NB4 (cell line): ENCODE measurements around the gene OSMR.

Experiments
- DNase-seq: peaks from one replicate; pipeline ENCODE4 v3.0.0; 2010; ENCODE audit warnings: low read depth
- H3K4me3 ChIP-seq: one replicate; pipeline ENCODE4 v1.5.1; 2011; ENCODE audit warnings: mild to moderate bottlenecking, low read depth, low read length, moderate library complexity
- CTCF ChIP-seq: IDR thresholded peaks from one replicate; pipeline ENCODE4 v1.5.1; 2012; ENCODE audit warnings: low read depth, low read length
- MYC ChIP-seq: IDR thresholded peaks from 2 replicates; pipeline ENCODE4 v1.6.1; 2011; ENCODE audit warnings: low read depth, low read length
- POLR2A ChIP-seq: IDR thresholded peaks from 2 replicates; pipeline ENCODE4 v1.6.1; 2011; ENCODE audit warnings: mild to moderate bottlenecking; ENCODE audit not compliant: insufficient read length; ENCODE audit errors: extremely low read depth
- TF ChIP-seq, protein P1 (sequence below): IDR thresholded peaks from 2 replicates; pipeline ENCODE4 v1.6.1; 2011; ENCODE audit warnings: low read depth, low read length

The OSMR gene

GRCh38 chr5:38867032-38867398 is 21.2 kb downstream of the OSMR start:
- TF ChIP-seq POLR2A (no peak), MYC (no peak), CTCF (no peak)
- TF ChIP-seq, protein P1, sequence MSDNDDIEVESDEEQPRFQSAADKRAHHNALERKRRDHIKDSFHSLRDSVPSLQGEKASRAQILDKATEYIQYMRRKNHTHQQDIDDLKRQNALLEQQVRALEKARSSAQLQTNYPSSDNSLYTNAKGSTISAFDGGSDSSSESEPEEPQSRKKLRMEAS: no peak
- no peak overlapping the region for H3K4me3 ChIP-seq
- no peak for DNase-seq

DNA sequence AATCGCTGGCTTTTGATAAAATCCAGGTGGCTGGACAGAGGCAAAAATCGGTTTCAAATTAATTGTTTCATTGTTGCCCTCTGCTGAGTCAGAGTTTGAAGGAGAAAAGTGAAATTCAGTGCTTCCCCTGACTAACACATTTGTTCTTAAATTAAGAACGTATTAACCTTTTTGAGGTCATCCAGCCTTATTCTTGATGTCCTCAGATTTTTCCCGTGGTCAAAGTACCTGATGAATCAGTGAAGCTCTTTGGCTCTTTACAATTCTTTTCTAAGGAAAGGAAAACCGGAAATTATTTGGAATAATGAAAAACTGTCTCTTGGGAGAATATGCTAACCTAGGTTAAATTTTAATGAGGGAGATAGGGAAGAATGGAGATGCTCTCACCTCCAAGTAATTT is 21.6 kb downstream of the OSMR start:
- no peak for DNase-seq
- no peak for TF ChIP-seq POLR2A
- TF ChIP-seq, protein P1: no peak
- no peak for TF ChIP-seq MYC
- no peak for TF ChIP-seq CTCF
- H3K4me3 ChIP-seq: no peak overlapping the region

DNA sequence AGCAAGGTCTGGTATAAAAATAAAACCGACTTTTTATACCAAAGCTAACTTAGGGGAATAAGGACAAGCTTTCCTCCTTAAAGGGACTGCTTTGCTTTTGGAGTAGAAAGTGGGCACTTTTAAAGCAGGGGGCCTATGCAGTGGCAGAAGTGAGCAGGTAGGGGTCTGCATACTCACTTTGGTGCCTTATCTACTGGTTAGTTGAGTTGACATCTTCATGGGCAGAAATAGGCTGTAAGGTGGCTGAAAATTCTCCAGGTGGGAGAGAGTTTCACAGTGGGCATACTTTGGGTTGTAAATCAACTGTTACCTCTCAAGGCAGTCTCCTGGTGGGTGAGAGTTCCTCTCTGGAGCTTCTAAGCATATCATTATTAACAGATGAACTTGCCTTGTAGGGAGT is 24.8 kb downstream of the OSMR start:
- no peak for DNase-seq
- TF ChIP-seq POLR2A (no peak), CTCF (no peak), MYC (no peak)
- TF ChIP-seq, protein P1: no peak
- no peak overlapping the region for H3K4me3 ChIP-seq

GRCh38 chr5:38871058-38871605 is 25.3 kb downstream of the OSMR start:
- TF ChIP-seq CTCF (no peak), MYC (no peak), POLR2A (no peak)
- TF ChIP-seq, protein P1: no peak
- H3K4me3 ChIP-seq: no peak overlapping the region
- DNase-seq: no peak

DNA sequence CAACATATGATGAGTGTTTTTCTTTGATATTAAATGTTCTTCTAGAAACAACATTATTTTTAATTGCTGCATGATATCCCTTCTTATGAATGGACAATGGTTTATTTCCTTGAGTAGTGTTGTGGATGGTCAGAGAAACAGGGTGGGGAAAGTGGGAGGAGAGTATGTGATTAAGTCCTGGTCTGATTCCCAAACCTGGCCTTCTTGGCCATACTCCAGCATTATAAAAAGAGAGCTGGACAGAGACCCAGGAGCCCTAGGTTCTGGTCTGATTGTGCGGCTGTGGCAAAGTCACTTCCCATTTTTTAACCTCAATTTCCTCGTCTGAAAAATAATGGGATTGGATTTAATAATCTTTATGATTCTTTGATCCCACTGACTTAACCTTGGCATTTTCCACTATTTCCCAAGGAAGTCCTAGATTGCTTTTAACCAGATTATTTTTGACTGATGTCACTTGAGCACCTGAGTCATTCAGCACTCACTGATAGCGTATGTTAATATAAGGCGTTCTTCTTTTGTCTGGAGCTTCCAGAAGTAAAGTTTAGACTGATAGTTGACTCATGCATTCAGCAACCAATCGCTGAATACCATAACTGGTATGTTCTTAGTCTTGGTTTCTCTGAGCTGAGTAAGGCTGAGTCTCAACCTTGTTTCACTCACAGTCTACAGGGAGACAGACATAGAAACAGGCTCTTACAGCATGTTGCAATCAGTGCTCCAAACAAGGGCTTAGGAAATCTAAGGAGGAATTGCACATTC is 26.2 kb downstream of the OSMR start:
- DNase-seq: no peak
- no peak overlapping the region for H3K4me3 ChIP-seq
- TF ChIP-seq CTCF: no peak

DNA sequence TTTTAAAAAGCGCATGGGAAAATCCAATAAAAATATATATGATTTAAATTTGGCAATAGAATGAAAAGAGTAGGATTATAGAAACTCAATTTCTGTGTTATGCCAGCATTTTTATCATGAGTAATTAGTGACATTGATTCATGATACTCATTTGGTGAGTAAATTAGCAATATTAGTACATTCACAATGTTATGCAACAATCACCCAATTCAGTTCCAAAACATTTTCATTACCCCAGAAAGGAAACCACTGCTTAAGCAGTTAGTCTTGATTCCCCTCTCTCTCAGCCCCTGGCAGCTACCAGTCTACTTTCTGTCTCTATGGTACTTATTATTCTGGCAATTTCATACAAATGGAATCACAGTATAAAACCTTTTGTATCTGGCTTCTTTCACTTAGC is 27.0 kb downstream of the OSMR start:
- no peak for DNase-seq
- H3K4me3 ChIP-seq: no peak overlapping the region
- TF ChIP-seq POLR2A (no peak), MYC (no peak), CTCF (no peak)
- TF ChIP-seq, protein P1: no peak
